AG04450 (cell line): ENCODE data around the gene TMEM182. TPM values are rescaled to one million over a fixed set of nuclear protein-coding genes. Genes with fewer than 3 reads are reported as not detected.

Experiments
- CTCF ChIA-PET: fragments of 300-600, 350-600 bp; formaldehyde crosslinking; extraction: SDS; loops from one replicate; lab custom pipeline; 2022; ENCODE audit warnings: antibody characterized with exemption, inconsistent platforms; lab: Charles Lee
- POLR2A ChIA-PET: fragments of 350-600 bp; formaldehyde crosslinking; extraction: SDS; loops from one replicate; lab custom pipeline; 2021; ENCODE audit warnings: antibody characterized with exemption, inconsistent platforms; lab: Yijun Ruan, JAX
- DNase-seq: peaks from one replicate; pipeline ENCODE4 v3.0.0-alpha.2; 2011; ENCODE audit warnings: low read depth, low spot score
- H3K27ac ChIP-seq: one replicate; pipeline ENCODE4 v1.5.1; 2012; ENCODE audit warnings: low read depth, low read length, control low read depth
- H3K27me3 ChIP-seq: one replicate; pipeline ENCODE4 v1.6.0; 2012; ENCODE audit warnings: low read length; ENCODE audit not compliant: control insufficient read depth, insufficient read depth
- H3K4me3 ChIP-seq: 2 replicates; pipeline ENCODE4 v1.5.1; 2011; ENCODE audit warnings: mild to moderate bottlenecking, low read depth, low read length, control low read depth
- H3K9me3 ChIP-seq: 2 replicates; pipeline ENCODE4 v1.5.1; 2012; ENCODE audit warnings: low read length; ENCODE audit not compliant: control insufficient read depth, insufficient read depth
- polyA plus RNA-seq: library from polyadenylated mRNA; depleted of rRNA; stranded (reverse); fragments of >200 nt; gene quantifications from 2 replicates; pipeline ENCODE4 v1.2.3, GENCODE V29; 2011
- TF ChIP-seq, protein P1 (sequence below): IDR thresholded peaks from 2 replicates; pipeline ENCODE4 v1.5.1; 2011; ENCODE audit warnings: low read depth, low read length, control low read depth, inconsistent platforms

TMEM182 gene
- polyA plus RNA-seq, 1 experiment, result 3.6 TPM

DNA sequence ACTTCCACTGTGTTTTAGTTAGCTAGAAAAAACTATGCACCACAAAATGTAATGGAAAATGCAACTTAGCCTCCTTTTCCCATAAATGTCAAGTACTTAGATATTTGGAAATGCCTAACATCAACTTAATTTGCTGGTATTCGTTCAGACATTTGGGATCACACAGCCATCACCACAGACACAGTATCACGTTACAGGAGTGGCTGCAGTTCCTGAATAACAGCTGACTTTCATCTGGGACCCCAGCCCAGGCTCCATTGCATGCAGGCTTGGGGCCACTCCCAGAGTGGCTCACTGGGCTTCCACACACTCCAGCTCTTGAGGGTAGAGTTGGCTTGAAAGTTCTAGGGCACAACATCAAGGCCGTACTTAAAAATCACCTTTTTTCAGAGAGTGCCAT, 9.3 kb downstream of the TMEM182 start:
- no peak for DNase-seq
- CTCF ChIA-PET, result interaction anchor here (3.7 kb wide), 1 partner anchor 17 kb away, joined by 25 read pairs; no protein-coding TSS in a partner anchor
- no peak overlapping the region for H3K27ac ChIP-seq

DNA sequence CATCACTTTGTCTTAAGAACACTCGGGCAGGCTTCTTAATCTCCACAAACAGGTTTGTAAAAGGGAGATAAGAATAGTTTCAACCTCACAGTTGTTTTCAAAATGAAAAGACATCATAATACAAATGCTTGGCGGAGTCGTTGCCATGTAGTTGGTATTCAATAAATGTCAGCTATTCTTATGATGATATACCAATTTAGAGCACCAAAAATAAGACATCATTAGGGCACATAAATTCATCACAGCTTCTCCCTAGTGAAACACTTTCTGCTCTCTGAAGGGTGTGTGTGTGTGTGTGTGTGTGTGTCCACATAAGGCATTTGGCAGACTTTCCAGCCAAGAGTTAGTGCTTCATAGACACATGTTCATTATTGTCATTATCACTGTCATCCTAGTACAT, 10.8 kb downstream of the TMEM182 start:
- H3K27me3 ChIP-seq, result no peaks in the 10 kb centered on the region
- H3K4me3 ChIP-seq, result no peak overlapping the region
- TF ChIP-seq, protein P1, sequence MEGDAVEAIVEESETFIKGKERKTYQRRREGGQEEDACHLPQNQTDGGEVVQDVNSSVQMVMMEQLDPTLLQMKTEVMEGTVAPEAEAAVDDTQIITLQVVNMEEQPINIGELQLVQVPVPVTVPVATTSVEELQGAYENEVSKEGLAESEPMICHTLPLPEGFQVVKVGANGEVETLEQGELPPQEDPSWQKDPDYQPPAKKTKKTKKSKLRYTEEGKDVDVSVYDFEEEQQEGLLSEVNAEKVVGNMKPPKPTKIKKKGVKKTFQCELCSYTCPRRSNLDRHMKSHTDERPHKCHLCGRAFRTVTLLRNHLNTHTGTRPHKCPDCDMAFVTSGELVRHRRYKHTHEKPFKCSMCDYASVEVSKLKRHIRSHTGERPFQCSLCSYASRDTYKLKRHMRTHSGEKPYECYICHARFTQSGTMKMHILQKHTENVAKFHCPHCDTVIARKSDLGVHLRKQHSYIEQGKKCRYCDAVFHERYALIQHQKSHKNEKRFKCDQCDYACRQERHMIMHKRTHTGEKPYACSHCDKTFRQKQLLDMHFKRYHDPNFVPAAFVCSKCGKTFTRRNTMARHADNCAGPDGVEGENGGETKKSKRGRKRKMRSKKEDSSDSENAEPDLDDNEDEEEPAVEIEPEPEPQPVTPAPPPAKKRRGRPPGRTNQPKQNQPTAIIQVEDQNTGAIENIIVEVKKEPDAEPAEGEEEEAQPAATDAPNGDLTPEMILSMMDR, result no peak
- no peaks in the 10 kb centered on the region for H3K9me3 ChIP-seq
- ChIA-PET CTCF (interaction anchor here (0.8 to 3.7 kb wide), 4 partner anchors 19 to 300 kb away, joined by 3 to 25 read pairs (median 4); partner anchors contain the start of gene SLC9A4), POLR2A (no interaction called here)
- DNase-seq, result no peak
- H3K27ac ChIP-seq, result no peak overlapping the region

More for the DNA sequence above, 9.3 kb downstream of the TMEM182 start:
- H3K9me3 ChIP-seq, result no peaks in the 10 kb centered on the region
- no peak overlapping the region for H3K4me3 ChIP-seq
- H3K27me3 ChIP-seq, result no peaks in the 10 kb centered on the region
- POLR2A ChIA-PET, result no interaction called here
- TF ChIP-seq, protein P1, result no peak

DNA sequence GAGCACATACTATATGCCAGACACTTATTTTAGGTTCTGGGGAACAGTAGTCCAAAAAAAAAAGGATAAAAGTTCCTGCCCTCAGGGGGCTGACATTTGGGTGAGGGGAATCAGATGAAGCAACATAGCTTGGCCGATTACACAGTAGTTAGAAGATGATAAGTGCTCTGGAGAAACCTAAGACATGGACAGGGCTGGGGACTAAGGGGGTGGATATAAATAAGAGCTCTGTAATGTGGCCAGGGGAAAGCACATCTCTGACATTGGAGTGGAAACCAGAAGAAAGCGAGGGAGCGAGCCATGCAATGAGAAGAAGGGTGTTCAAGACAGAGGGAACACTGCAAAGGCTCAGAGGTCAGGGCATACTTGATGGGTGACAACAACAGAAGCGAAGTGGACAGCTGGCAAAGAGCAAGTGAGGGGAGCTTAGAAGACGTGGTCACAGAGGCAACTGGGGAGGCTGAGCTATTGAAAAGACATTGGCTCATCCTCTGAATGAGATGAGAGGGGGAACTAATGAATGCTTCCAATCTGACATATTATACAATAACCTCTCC, 11.4 kb downstream of the TMEM182 start:
- Histone ChIP-seq H3K27ac (no peak overlapping the region), H3K27me3 (no peaks in the 10 kb centered on the region), H3K4me3 (no peak overlapping the region), H3K9me3 (no peaks in the 10 kb centered on the region)
- no peak for DNase-seq
- CTCF ChIA-PET, result interaction anchor here (0.8 to 3.7 kb wide), 3 partner anchors 19 to 300 kb away, joined by 3 to 25 read pairs (median 4); partner anchors contain the start of gene SLC9A4
- TF ChIP-seq, protein P1, result no peak
- POLR2A ChIA-PET, result no interaction called here

DNA sequence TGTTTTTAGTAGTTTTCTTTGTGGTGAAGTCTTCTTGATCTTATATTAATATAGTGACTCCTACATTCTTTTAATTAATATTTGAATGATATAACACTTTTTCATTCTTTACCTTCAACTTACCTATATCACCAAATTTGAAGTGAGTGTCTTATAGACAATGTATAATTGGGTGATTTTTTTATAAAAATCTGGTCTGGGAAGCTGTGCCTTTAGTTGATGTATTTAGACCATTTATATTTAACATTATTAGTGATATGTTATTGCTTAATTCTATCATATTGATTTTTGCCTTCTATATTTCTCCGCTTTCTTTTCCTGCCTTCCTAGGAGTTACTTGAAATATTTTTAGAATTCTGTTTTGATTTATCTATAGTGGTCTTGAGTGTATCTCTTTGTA, 16.4 kb downstream of the TMEM182 start:
- POLR2A ChIA-PET, result no interaction called here
- TF ChIP-seq, protein P1, result no peak

DNA sequence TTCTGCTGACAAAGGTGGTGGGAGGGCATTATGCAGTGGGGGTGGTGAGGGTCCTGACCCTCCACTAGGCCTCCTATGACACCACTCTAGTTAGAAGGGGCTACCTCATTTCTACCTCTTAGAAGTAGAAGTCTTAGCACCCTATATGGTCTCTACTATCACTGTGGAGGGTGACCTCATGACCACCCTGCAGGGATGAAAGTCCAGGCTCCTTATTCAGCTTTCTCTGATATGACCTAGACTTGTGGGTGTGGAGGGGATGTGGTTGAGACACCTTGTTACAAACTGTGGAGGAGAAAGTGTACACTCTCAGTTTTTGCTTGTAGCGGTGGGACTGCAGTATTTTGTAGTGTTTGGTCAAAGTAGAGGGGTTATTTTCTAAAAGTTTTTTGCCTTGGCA, 18.6 kb downstream of the TMEM182 start:
- no peak for DNase-seq
- no peaks in the 10 kb centered on the region for H3K9me3 ChIP-seq
- no peaks in the 10 kb centered on the region for H3K27me3 ChIP-seq
- TF ChIP-seq, protein P1, result no peak
- ChIA-PET CTCF (interaction anchor here (4.8 kb wide), 1 partner anchor 27 kb away, joined by 22 read pairs; no protein-coding TSS in a partner anchor), POLR2A (no interaction called here)
- H3K27ac ChIP-seq, result no peak overlapping the region
- no peak overlapping the region for H3K4me3 ChIP-seq

More for the DNA sequence above, 16.4 kb downstream of the TMEM182 start:
- no peak for DNase-seq
- Histone ChIP-seq H3K9me3 (no peaks in the 10 kb centered on the region), H3K4me3 (no peak overlapping the region), H3K27ac (no peak overlapping the region), H3K27me3 (no peaks in the 10 kb centered on the region)
- CTCF ChIA-PET, result interaction anchor here (0.6 to 3.1 kb wide), 4 partner anchors 25 to 62 kb away, joined by 3 to 14 read pairs (median 4); no protein-coding TSS in a partner anchor
